Esophagus muscularis mucosa (tissue), 4 donors: Measurements from ENCODE around the gene FBXL5. TPM values are rescaled to one million over a fixed set of nuclear protein-coding genes. Genes with fewer than 3 reads are reported as not detected.

Experiments used
- DNase-seq: peaks from one replicate; pipeline ENCODE4 v3.0.0-alpha.2; 2017; ENCODE audit errors: extremely low spot score
- H3K27ac ChIP-seq, 4 donors: fragments of 200-600 bp; sonication (generic); replicated peaks in 1 of 4; 1 replicate in 3 of 4; 2 replicates in 1 of 4; pipeline ENCODE4 v1.5.1; 2016 to 2019; ENCODE audit warnings: mild to moderate bottlenecking in 1 of 4
- H3K27me3 ChIP-seq, 4 donors: fragments of 200-600 bp; sonication (generic); one replicate each; pipeline versions ENCODE4 v1.5.1 to v1.6.0; 2016 to 2019
- H3K36me3 ChIP-seq, 4 donors: fragments of 200-600 bp; sonication (generic); one replicate each; pipeline ENCODE4 v1.5.1; 2016 to 2019
- H3K4me1 ChIP-seq, 4 donors: fragments of 200-600 bp; sonication (generic); one replicate each; pipeline ENCODE4 v1.5.1; 2016 to 2019
- H3K4me3 ChIP-seq, 4 donors: fragments of 200-600 bp; sonication (generic); 1 replicate in 2 of 4; 2 replicates in 2 of 4; pipeline ENCODE4 v1.5.1; 2016 to 2019; ENCODE audit warnings: mild to moderate bottlenecking in 4 of 4, moderate library complexity in 1 of 4
- H3K9me3 ChIP-seq, 4 donors: fragments of 200-600 bp; sonication (generic); 1 replicate in 3 of 4; 2 replicates in 1 of 4; pipeline ENCODE4 v1.5.1; 2016 to 2019
- CTCF ChIP-seq, 3 experiments: fragments of 200-600 bp in 2 of 3; fragments of 450-650 bp in 1 of 3; sonication (generic) in 2 of 3; IDR thresholded peaks; one replicate each; pipeline ENCODE4 v1.5.1; 2017 to 2019; ENCODE audit warnings: antibody characterized with exemption in 3 of 3, mild to moderate bottlenecking in 2 of 3, moderate library complexity in 1 of 3
- EP300 ChIP-seq: sonication (generic); formaldehyde crosslinking; IDR thresholded peaks from one replicate; pipeline ENCODE4 v1.6.1; 2017; ENCODE audit warnings: antibody characterized with exemption
- POLR2A ChIP-seq: fragments of 450-650 bp; IDR thresholded peaks from one replicate; pipeline ENCODE4 v1.6.1; 2017; ENCODE audit warnings: antibody characterized with exemption, moderate library complexity, mild to moderate bottlenecking, low read depth
- POLR2AphosphoS5 ChIP-seq, 2 donors: sonication (generic); formaldehyde crosslinking; IDR thresholded peaks; one replicate each; pipeline ENCODE4 v1.6.1; 2017; ENCODE audit warnings: antibody characterized with exemption in 2 of 2
- WGBS: methylation state at CpG from one replicate; pipeline ENCODE4 v1.1.5; 2018; 5-methylcytosine and 5-hydroxymethylcytosine counted together
- intact Hi-C: fragments of 100-400 bp; cut with DNase I; formaldehyde crosslinking; loops from one replicate; pipeline ENCODE4 v1.15.1; 2023
- total RNA-seq, 4 donors: library from RNA; depleted of rRNA; stranded (reverse); fragments of >200 nt; gene quantifications; one replicate each; pipeline versions ENCODE4 v1.1.0 to v1.2.1, GENCODE V29; 2016

Gene FBXL5
- total RNA-seq, 4 donors from 2014 or later, result 67.8 to 141 (median 140) TPM

- TF ChIP-seq POLR2A, result no peak
- TF ChIP-seq CTCF (IDR thresholded peaks at IDR 0.05), result no peak
- TF ChIP-seq POLR2AphosphoS5 (IDR thresholded peaks at IDR 0.05), result no peak
- intact Hi-C loops, result no loop called here
Observed at GRCh38 chr4:15696866-15697265, 41.7 kb upstream of the FBXL5 start.

GRCh38 chr4:15695729-15696128 lies 40.6 kb upstream of the FBXL5 start:
- DNase-seq, result no peak
- intact Hi-C loops, result no loop called here
- no peak for TF ChIP-seq CTCF (IDR thresholded peaks at IDR 0.05)
- TF ChIP-seq EP300, result no peak
- TF ChIP-seq POLR2AphosphoS5 (IDR thresholded peaks at IDR 0.05), result no peak
- no peak for TF ChIP-seq POLR2A
- H3K4me1 ChIP-seq, result peaks cover 0 to 6% (median 2%) of the 10 kb centered on the region in 4 donors
- H3K9me3 ChIP-seq, result no peaks in the 10 kb centered on the region
- no peaks in the 10 kb centered on the region for H3K27me3 ChIP-seq
- WGBS, result 92% methylated on average over 3 of the region's 3 CpGs
- no peak overlapping the region for H3K4me3 ChIP-seq
- no peaks in the 10 kb centered on the region for H3K36me3 ChIP-seq
- H3K27ac ChIP-seq, result no peak overlapping the region

More at GRCh38 chr4:15696866-15697265, 41.7 kb upstream of the FBXL5 start:
- Histone ChIP-seq H3K9me3 (no peaks in the 10 kb centered on the region), H3K36me3 (no peaks in the 10 kb centered on the region), H3K4me3 (no peak overlapping the region), H3K27me3 (no peaks in the 10 kb centered on the region), H3K27ac (no peak overlapping the region), H3K4me1 (no peaks in the 10 kb centered on the region)
- 96% methylated on average over 1 of the region's 1 CpG for WGBS
- no peak for DNase-seq

- H3K36me3 ChIP-seq, result no peaks in the 10 kb centered on the region
- no peaks in the 10 kb centered on the region for H3K9me3 ChIP-seq
- H3K27ac ChIP-seq, result no peak overlapping the region
- no peak for DNase-seq
- intact Hi-C loops, result no loop called here
- H3K4me3 ChIP-seq, result no peak overlapping the region
- no peaks in the 10 kb centered on the region for H3K27me3 ChIP-seq
- no peak for TF ChIP-seq CTCF (IDR thresholded peaks at IDR 0.05)
- no peak for TF ChIP-seq EP300
- TF ChIP-seq POLR2A, result no peak
- WGBS, result 85% methylated on average over 7 of the region's 10 CpGs
- peaks cover 0 to 9% (median 4%) of the 10 kb centered on the region in 4 donors for H3K4me1 ChIP-seq
Observed at GRCh38 chr4:15695240-15695699, 40.1 kb upstream of the FBXL5 start.

- DNase-seq, result no peak
- WGBS, result 96% methylated on average over 4 of the region's 4 CpGs
Observed at GRCh38 chr4:15694431-15694830, 39.3 kb upstream of the FBXL5 start.

GRCh38 chr4:15692602-15693001 lies 37.4 kb upstream of the FBXL5 start:
- no peak for DNase-seq
- peaks cover 0 to 20% (median 6%) of the 10 kb centered on the region in 4 donors for H3K36me3 ChIP-seq
- TF ChIP-seq POLR2AphosphoS5 (IDR thresholded peaks at IDR 0.05) (no peak), POLR2A (no peak), EP300 (no peak), CTCF (IDR thresholded peaks at IDR 0.05) (no peak)
- intact Hi-C loops, result no loop called here
- H3K4me1 ChIP-seq, result peaks cover 0 to 12% (median 7%) of the 10 kb centered on the region in 4 donors
- 90% methylated on average over 2 of the region's 2 CpGs for WGBS
- H3K9me3 ChIP-seq, result no peaks in the 10 kb centered on the region
- H3K4me3 ChIP-seq, result no peak overlapping the region
- no peaks in the 10 kb centered on the region for H3K27me3 ChIP-seq
- no peak overlapping the region for H3K27ac ChIP-seq

More at GRCh38 chr4:15694431-15694830, 39.3 kb upstream of the FBXL5 start:
- Histone ChIP-seq H3K27me3 (no peaks in the 10 kb centered on the region), H3K27ac (no peak overlapping the region), H3K9me3 (no peaks in the 10 kb centered on the region), H3K36me3 (peaks cover 0 to 2% (median under 1%) of the 10 kb centered on the region in 4 donors), H3K4me1 (peaks cover 0 to 12% (median 7%) of the 10 kb centered on the region in 4 donors), H3K4me3 (no peak overlapping the region)
- TF ChIP-seq POLR2A, result no peak
- TF ChIP-seq EP300, result no peak
- no peak for TF ChIP-seq POLR2AphosphoS5 (IDR thresholded peaks at IDR 0.05)
- intact Hi-C loops, result no loop called here
